HCT116 (cell line): ENCODE data around the gene PARVG. TPM values are rescaled to one million over a fixed set of nuclear protein-coding genes. Genes with fewer than 3 reads are reported as not detected.
A peak's percentile ranks its signal among the peaks of the same experiment; 100 is the strongest.

Experiments
- ATAC-seq: fragments of 200-7000 bp; cut with Tn5 transposase; 2 replicates; pipeline ENCODE4 v1.9.1; 2020; ENCODE audit warnings: mild to moderate bottlenecking, moderate library complexity
- BruUV-seq: library from RNA; stranded (reverse); fragments of 400-500 nt; replicated peaks from 2 replicates; lab custom pipeline; 2021; lab: Mats Ljungman, UMichigan
- CTCF ChIA-PET: fragments of 300-600 bp; sonication (Branson Sonifier 250); formaldehyde crosslinking; loops from one replicate; lab custom pipeline; 2021; ENCODE audit warnings: antibody characterized with exemption; lab: Charles Lee
- POLR2A ChIA-PET: fragments of 300-600, 350-600 bp; sonication (Branson Sonifier 250); formaldehyde crosslinking; loops from one replicate; lab custom pipeline; 2021; ENCODE audit warnings: antibody characterized with exemption; lab: Charles Lee
- RAD21 ChIA-PET, 2 experiments: fragments of 300-600 bp; sonication (Branson Sonifier 250); formaldehyde crosslinking; loops; one replicate each; lab custom pipeline; 2023; ENCODE audit warnings: low total read pairs in 2 of 2; ENCODE audit not compliant: uncharacterized antibody in 2 of 2, unreplicated experiment in 2 of 2, low non-redundant PET in 1 of 2; lab: Charles Lee
- DNase-seq: peaks from one replicate; pipeline ENCODE4 v3.0.0-alpha.2; 2010; ENCODE audit warnings: low read depth, low spot score
- H2AFZ ChIP-seq: fragments of 200-600 bp; shearing (Covaris generic), sonication (generic); 2 replicates; pipeline ENCODE4 v1.6.1; 2017; ENCODE audit warnings: low read depth, mixed run types, mixed read lengths, antibody characterized with exemption, low read length; ENCODE audit not compliant: poor library complexity, severe bottlenecking
- H3K27ac ChIP-seq: 2 replicates; pipeline ENCODE4 v1.5.1; 2012; ENCODE audit warnings: low read depth, low read length
- H3K27me3 ChIP-seq: fragments of 200-600 bp; sonication (generic); 2 replicates; pipeline ENCODE4 v1.6.1; 2016; ENCODE audit warnings: mixed run types, low read length, mixed read lengths; ENCODE audit not compliant: insufficient read depth
- H3K36me3 ChIP-seq, 2 experiments: fragments of 200-500 bp in 1 of 2; fragments of 200-600 bp in 1 of 2; sonication (Bioruptor generic) in 1 of 2; sonication (generic) in 1 of 2; 2 replicates each; pipeline versions ENCODE4 v1.5.1 to v1.6.1; 2014 to 2016; ENCODE audit warnings: low read length in 2 of 2, inconsistent platforms in 1 of 2, mixed read lengths in 1 of 2, mixed run types in 1 of 2; ENCODE audit not compliant: insufficient read depth in 2 of 2, control insufficient read depth in 1 of 2
- H3K4me1 ChIP-seq, 2 experiments: fragments of 200-600 bp in 1 of 2; sonication (generic) in 1 of 2; 2 replicates each; pipeline versions ENCODE4 v1.5.1 to v1.6.1; 2012 to 2017; ENCODE audit warnings: low read length in 2 of 2, inconsistent platforms in 1 of 2, mild to moderate bottlenecking in 1 of 2, mixed read lengths in 1 of 2, mixed run types in 1 of 2, moderate library complexity in 1 of 2; ENCODE audit not compliant: insufficient read depth in 2 of 2, control insufficient read depth in 1 of 2
- H3K4me2 ChIP-seq: fragments of 200-600 bp; sonication (generic); 2 replicates; pipeline ENCODE4 v1.6.1; 2017; ENCODE audit warnings: mixed run types, low read length, mixed read lengths
- H3K4me3 ChIP-seq, 2 experiments: fragments of 200-600 bp in 1 of 2; sonication (generic) in 1 of 2; replicated peaks in 1 of 2; 2 replicates each; pipeline ENCODE4 v1.5.1; 2011 to 2016; ENCODE audit warnings: low read length in 2 of 2, control low read depth in 1 of 2, low read depth in 1 of 2, mild to moderate bottlenecking in 1 of 2, mixed read lengths in 1 of 2, mixed run types in 1 of 2
- H3K79me2 ChIP-seq: fragments of 200-600 bp; sonication (generic); 2 replicates; pipeline ENCODE4 v1.6.1; 2017; ENCODE audit warnings: mild to moderate bottlenecking, mixed run types, low read length, moderate library complexity, mixed read lengths; ENCODE audit not compliant: insufficient read depth
- H3K9ac ChIP-seq: fragments of 200-600 bp; sonication (generic); 2 replicates; pipeline ENCODE4 v1.6.1; 2016; ENCODE audit warnings: low read length, mixed read lengths
- H3K9me2 ChIP-seq: fragments of 200-600 bp; sonication (generic), shearing (Covaris generic); 2 replicates; pipeline ENCODE4 v1.6.1; 2017; ENCODE audit warnings: mixed run types, mild to moderate bottlenecking, moderate library complexity; ENCODE audit not compliant: insufficient read depth
- H3K9me3 ChIP-seq, 2 experiments: fragments of 200-500 bp in 1 of 2; fragments of 200-600 bp in 1 of 2; sonication (Bioruptor generic) in 1 of 2; sonication (generic) in 1 of 2; 2 replicates each; pipeline ENCODE4 v1.6.1; 2014 to 2017; ENCODE audit warnings: low read length in 2 of 2, mixed read lengths in 2 of 2, inconsistent platforms in 1 of 2, low read depth in 1 of 2, mild to moderate bottlenecking in 1 of 2, mixed run types in 1 of 2, moderate library complexity in 1 of 2; ENCODE audit not compliant: control insufficient read depth in 1 of 2, insufficient read depth in 1 of 2
- H4K20me1 ChIP-seq: fragments of 200-600 bp; sonication (generic), shearing (Covaris generic); 2 replicates; pipeline ENCODE4 v1.6.1; 2017; ENCODE audit warnings: mixed run types, mild to moderate bottlenecking, moderate library complexity; ENCODE audit not compliant: insufficient read depth
- CBX3 ChIP-seq: IDR thresholded peaks from 2 replicates; pipeline ENCODE4 v1.6.1; 2012; ENCODE audit warnings: low read depth
- ELF1 ChIP-seq: IDR thresholded peaks from 2 replicates; pipeline ENCODE4 v1.6.1; 2012; ENCODE audit warnings: low read depth, borderline replicate concordance
- EZH2 ChIP-seq: fragments of 200-600 bp; sonication (generic); IDR thresholded peaks from 2 replicates; pipeline ENCODE4 v1.6.1; 2017; ENCODE audit warnings: antibody characterized with exemption, mixed run types
- FOSL1 ChIP-seq: IDR thresholded peaks from 2 replicates; pipeline ENCODE4 v1.6.1; 2012; ENCODE audit warnings: low read depth
- MAX ChIP-seq: IDR thresholded peaks from 2 replicates; pipeline ENCODE4 v1.6.1; 2012
- POLR2AphosphoS5 ChIP-seq: IDR thresholded peaks from 2 replicates; pipeline ENCODE4 v1.6.1; 2011; ENCODE audit warnings: mild to moderate bottlenecking, low read depth, low read length, moderate library complexity
- RAD21 ChIP-seq: IDR thresholded peaks from 2 replicates; pipeline ENCODE4 v1.6.1; 2012; ENCODE audit warnings: low read depth, mild to moderate bottlenecking
- SP1 ChIP-seq: IDR thresholded peaks from 2 replicates; pipeline ENCODE4 v1.6.1; 2012; ENCODE audit warnings: low read depth
- TCF7L2 ChIP-seq: IDR thresholded peaks from 2 replicates; pipeline ENCODE4 v1.7.0; 2011; ENCODE audit warnings: borderline replicate concordance, inconsistent platforms; ENCODE audit not compliant: insufficient read depth, insufficient read length; ENCODE audit errors: extremely low read depth
- intact Hi-C: fragments of 100-400 bp; cut with micrococcal nuclease; formaldehyde crosslinking; loops from 2 replicates; pipeline ENCODE4 v1.10.0; 2022
- total RNA-seq: library from RNA; stranded (reverse); gene quantifications from one replicate; pipeline ENCODE4 v1.2.1, GENCODE V29; 2021; ENCODE audit not compliant: unreplicated experiment
- TF ChIP-seq, protein P1 (sequence below), 3 experiments: fragments of 200-600 bp in 1 of 3; sonication (generic) in 1 of 3; IDR thresholded peaks in 2 of 3; conservative IDR thresholded peaks in 1 of 3; 2 replicates each; pipeline ENCODE4 v1.5.1; 2012 to 2017; ENCODE audit warnings: low read depth in 2 of 3, low read length in 2 of 3, antibody characterized with exemption in 1 of 3, borderline replicate concordance in 1 of 3, control low read depth in 1 of 3, mild to moderate bottlenecking in 1 of 3, mixed read lengths in 1 of 3, mixed run types in 1 of 3, moderate library complexity in 1 of 3; ENCODE audit not compliant: insufficient read depth in 1 of 3
- TF ChIP-seq, protein P2 (sequence below): IDR thresholded peaks from 2 replicates; pipeline ENCODE4 v1.6.1; 2012

PARVG gene
- total RNA-seq, 1 experiment from 2014 or later, result 0.57 TPM

DNA sequence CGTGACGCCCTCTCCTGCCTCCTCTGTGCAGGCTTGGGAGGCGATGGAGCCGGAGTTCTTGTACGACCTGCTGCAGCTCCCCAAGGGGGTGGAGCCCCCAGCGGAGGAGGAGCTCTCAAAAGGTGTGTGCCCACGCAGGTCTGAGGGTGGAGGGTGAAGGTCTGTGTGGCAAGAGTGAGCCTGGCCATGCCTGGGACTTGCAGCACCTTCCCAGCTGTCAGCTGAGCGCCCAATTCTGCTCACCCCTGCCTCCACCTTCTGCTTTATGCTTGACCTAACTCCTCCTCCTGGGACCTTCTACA, 2.5 kb downstream of the PARVG start:
- Histone ChIP-seq H3K4me3 (no peak overlapping the region), H3K27me3 (peaks cover 3% of the 10 kb centered on the region; the same call in 1 of the 2 replicates), H3K27ac (no peak overlapping the region), H3K4me1 (no peaks in the 10 kb centered on the region), H2AFZ (no peak overlapping the region), H3K9me3 (no peaks in the 10 kb centered on the region), H3K36me3 (no peaks in the 10 kb centered on the region), H4K20me1 (no peaks in the 10 kb centered on the region), H3K9me2 (no peaks in the 10 kb centered on the region), H3K4me2 (no peak overlapping the region), H3K79me2 (no peaks in the 10 kb centered on the region), H3K9ac (no peak overlapping the region)
- ChIA-PET RAD21 (no interaction called here), CTCF (no interaction called here), POLR2A (no interaction called here)
- no peak for TF ChIP-seq ELF1
- TF ChIP-seq RAD21, result no peak
- TF ChIP-seq, protein P1, sequence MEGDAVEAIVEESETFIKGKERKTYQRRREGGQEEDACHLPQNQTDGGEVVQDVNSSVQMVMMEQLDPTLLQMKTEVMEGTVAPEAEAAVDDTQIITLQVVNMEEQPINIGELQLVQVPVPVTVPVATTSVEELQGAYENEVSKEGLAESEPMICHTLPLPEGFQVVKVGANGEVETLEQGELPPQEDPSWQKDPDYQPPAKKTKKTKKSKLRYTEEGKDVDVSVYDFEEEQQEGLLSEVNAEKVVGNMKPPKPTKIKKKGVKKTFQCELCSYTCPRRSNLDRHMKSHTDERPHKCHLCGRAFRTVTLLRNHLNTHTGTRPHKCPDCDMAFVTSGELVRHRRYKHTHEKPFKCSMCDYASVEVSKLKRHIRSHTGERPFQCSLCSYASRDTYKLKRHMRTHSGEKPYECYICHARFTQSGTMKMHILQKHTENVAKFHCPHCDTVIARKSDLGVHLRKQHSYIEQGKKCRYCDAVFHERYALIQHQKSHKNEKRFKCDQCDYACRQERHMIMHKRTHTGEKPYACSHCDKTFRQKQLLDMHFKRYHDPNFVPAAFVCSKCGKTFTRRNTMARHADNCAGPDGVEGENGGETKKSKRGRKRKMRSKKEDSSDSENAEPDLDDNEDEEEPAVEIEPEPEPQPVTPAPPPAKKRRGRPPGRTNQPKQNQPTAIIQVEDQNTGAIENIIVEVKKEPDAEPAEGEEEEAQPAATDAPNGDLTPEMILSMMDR (IDR thresholded peaks at IDR 0.05 in 2 of 3, conservative IDR thresholded peaks at IDR 0.05 in 1 of 3; ENCODE audit: borderline replicate concordance in 1 of 3, insufficient read depth in 1 of 3, low read depth in 2 of 3, low read length in 2 of 3), result no peak
- no peak for TF ChIP-seq MAX
- TF ChIP-seq, protein P2, sequence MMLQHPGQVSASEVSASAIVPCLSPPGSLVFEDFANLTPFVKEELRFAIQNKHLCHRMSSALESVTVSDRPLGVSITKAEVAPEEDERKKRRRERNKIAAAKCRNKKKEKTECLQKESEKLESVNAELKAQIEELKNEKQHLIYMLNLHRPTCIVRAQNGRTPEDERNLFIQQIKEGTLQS, result no peak
- no peak for TF ChIP-seq TCF7L2
- no peak for TF ChIP-seq FOSL1
- no peak for TF ChIP-seq CBX3
- TF ChIP-seq SP1, result no peak
- TF ChIP-seq POLR2AphosphoS5, result no peak
- no peak for TF ChIP-seq EZH2
- no peak for DNase-seq
- 0 out of 2 replicates have a peak, but pooled peaks have one; percentile 14 for ATAC-seq
- no TSS peak for BruUV-seq
- intact Hi-C loops, result no loop called here
